Stimulated activated CD4-positive, alpha-beta T cell treated with anti-CD3 and anti-CD28 coated beads, TNF-alpha, amount 100 ng/mL, for 24 hours (primary cell): ENCODE data around the gene ANO1.

Source experiments
- DNase-seq, 3 experiments: peaks; one replicate each; pipeline ENCODE4 v3.0.0-alpha.2; 2020; ENCODE audit warnings: low read depth in 3 of 3

Gene ANO1

GRCh38 chr11:70050243-70050642 is 27.9 kb upstream of the ANO1 start:
- no peak for DNase-seq

- no peak for DNase-seq
Observed at GRCh38 chr11:70054004-70054403, 24.1 kb upstream of the ANO1 start.

- DNase-seq, result no peak
Observed at GRCh38 chr11:70055444-70055843, 22.7 kb upstream of the ANO1 start.

- no peak for DNase-seq
Observed at GRCh38 chr11:70057080-70057479, 21.0 kb upstream of the ANO1 start.

GRCh38 chr11:70059971-70060370 is 18.1 kb upstream of the ANO1 start:
- DNase-seq, result no peak

- DNase-seq, result no peak
Observed at GRCh38 chr11:70060611-70061293, 17.4 kb upstream of the ANO1 start.

- DNase-seq, result no peak
Observed at GRCh38 chr11:70061734-70062133, 16.4 kb upstream of the ANO1 start.

GRCh38 chr11:70063121-70063520 is 15.0 kb upstream of the ANO1 start:
- DNase-seq, result no peak

- no peak for DNase-seq
Observed at GRCh38 chr11:70063555-70063954, 14.6 kb upstream of the ANO1 start.

GRCh38 chr11:70064008-70064725 is 13.9 kb upstream of the ANO1 start:
- no peak for DNase-seq

GRCh38 chr11:70064726-70065317 is 13.3 kb upstream of the ANO1 start:
- no peak for DNase-seq

- DNase-seq, result no peak
Observed at GRCh38 chr11:70065318-70066135, 12.6 kb upstream of the ANO1 start.

GRCh38 chr11:70066136-70066520 is 12.0 kb upstream of the ANO1 start:
- DNase-seq, result no peak

GRCh38 chr11:70066628-70067027 is 11.5 kb upstream of the ANO1 start:
- DNase-seq, result no peak

- DNase-seq, result no peak
Observed at GRCh38 chr11:70067036-70067435, 11.1 kb upstream of the ANO1 start.

GRCh38 chr11:70067591-70068341 is 10.4 kb upstream of the ANO1 start:
- DNase-seq, result no peak

- no peak for DNase-seq
Observed at GRCh38 chr11:70068345-70068744, 9.8 kb upstream of the ANO1 start.

GRCh38 chr11:70068950-70069349 is 9.2 kb upstream of the ANO1 start:
- no peak for DNase-seq

- no peak for DNase-seq
Observed at GRCh38 chr11:70070706-70071105, 7.4 kb upstream of the ANO1 start.

GRCh38 chr11:70071996-70072395 is 6.1 kb upstream of the ANO1 start:
- no peak for DNase-seq

GRCh38 chr11:70072461-70072860 is 5.7 kb upstream of the ANO1 start:
- no peak for DNase-seq
